Mesenchymal stem cell (in vitro differentiated cells and primary cell): Measurements from ENCODE around the gene PEDS1.
A peak's percentile ranks its signal among the peaks of the same experiment; 100 is the strongest.

Experiments used
- DNase-seq: peaks from one replicate; pipeline ENCODE4 v3.0.0-alpha.2; 2013
- H2AFZ ChIP-seq: one replicate; pipeline ENCODE4 v1.6.1; 2013; ENCODE audit warnings: low read depth, mild to moderate bottlenecking, control low read depth, inconsistent platforms, low read length, moderate library complexity
- H2AK5ac ChIP-seq: 2 replicates; pipeline ENCODE4 v1.6.1; 2013; ENCODE audit warnings: low read length, moderate library complexity, mild to moderate bottlenecking, inconsistent platforms; ENCODE audit not compliant: severe bottlenecking
- H2BK120ac ChIP-seq: one replicate; pipeline ENCODE4 v1.6.1; 2013; ENCODE audit warnings: low read depth, mild to moderate bottlenecking, inconsistent platforms, low read length, moderate library complexity
- H2BK12ac ChIP-seq, 2 experiments: one replicate each; pipeline ENCODE4 v1.6.1; 2013; ENCODE audit warnings: inconsistent platforms in 2 of 2, low read length in 2 of 2, mild to moderate bottlenecking in 2 of 2, moderate library complexity in 2 of 2, control low read depth in 1 of 2
- H2BK15ac ChIP-seq: one replicate; pipeline ENCODE4 v1.6.1; 2013; ENCODE audit warnings: mild to moderate bottlenecking, low read depth, inconsistent platforms; ENCODE audit not compliant: poor library complexity, severe bottlenecking
- H2BK5ac ChIP-seq: 2 replicates; pipeline ENCODE4 v1.6.1; 2013; ENCODE audit warnings: low read depth, mild to moderate bottlenecking, low read length, control low read depth, inconsistent platforms; ENCODE audit not compliant: poor library complexity, severe bottlenecking
- H3K14ac ChIP-seq, 2 experiments: one replicate each; pipeline ENCODE4 v1.6.1; 2013; ENCODE audit warnings: inconsistent platforms in 2 of 2, low read length in 2 of 2, control low read depth in 1 of 2, mild to moderate bottlenecking in 1 of 2, moderate library complexity in 1 of 2
- H3K18ac ChIP-seq, 2 experiments: one replicate each; pipeline ENCODE4 v1.6.1; 2013; ENCODE audit warnings: inconsistent platforms in 2 of 2, low read length in 2 of 2, control low read depth in 1 of 2, low read depth in 1 of 2, mild to moderate bottlenecking in 1 of 2
- H3K23ac ChIP-seq, 2 experiments: one replicate each; pipeline ENCODE4 v1.6.1; 2013; ENCODE audit warnings: inconsistent platforms in 2 of 2, low read length in 2 of 2, mild to moderate bottlenecking in 2 of 2, moderate library complexity in 2 of 2, control low read depth in 1 of 2
- H3K27ac ChIP-seq: 2 replicates; pipeline ENCODE4 v1.5.1; 2013; ENCODE audit warnings: mild to moderate bottlenecking, moderate library complexity, low read length, control low read depth, inconsistent platforms; ENCODE audit not compliant: poor library complexity, severe bottlenecking
- H3K27me3 ChIP-seq, 2 experiments: 2 replicates each; pipeline versions ENCODE4 v1.6.1 to v1.7.0; 2013; ENCODE audit warnings: low read length in 2 of 2, mild to moderate bottlenecking in 2 of 2, moderate library complexity in 2 of 2, control low read depth in 1 of 2, inconsistent platforms in 1 of 2; ENCODE audit not compliant: control insufficient read depth in 1 of 2, insufficient read depth in 1 of 2
- H3K36me3 ChIP-seq, 2 experiments: 2 replicates each; pipeline versions ENCODE4 v1.6.1 to v1.7.0; 2013; ENCODE audit warnings: low read length in 2 of 2, control low read depth in 1 of 2, inconsistent platforms in 1 of 2, low read depth in 1 of 2, mild to moderate bottlenecking in 1 of 2; ENCODE audit not compliant: insufficient read depth in 2 of 2, control insufficient read depth in 1 of 2
- H3K4ac ChIP-seq, 2 experiments: one replicate each; pipeline ENCODE4 v1.6.1; 2013; ENCODE audit warnings: inconsistent platforms in 2 of 2, low read length in 2 of 2, mild to moderate bottlenecking in 2 of 2, moderate library complexity in 2 of 2, control low read depth in 1 of 2, low read depth in 1 of 2
- H3K4me1 ChIP-seq: 2 replicates; pipeline ENCODE4 v1.6.1; 2013; ENCODE audit warnings: low read depth, low read length, control low read depth; ENCODE audit not compliant: control insufficient read depth, insufficient read depth
- H3K4me2 ChIP-seq: 2 replicates; pipeline ENCODE4 v1.6.1; 2013; ENCODE audit warnings: low read length, mild to moderate bottlenecking, inconsistent platforms; ENCODE audit not compliant: poor library complexity, severe bottlenecking
- H3K4me3 ChIP-seq, 2 experiments: 2 replicates each; pipeline versions ENCODE4 v1.5.1 to v1.7.0; 2013; ENCODE audit warnings: low read length in 2 of 2, mild to moderate bottlenecking in 2 of 2, control low read depth in 1 of 2, low read depth in 1 of 2; ENCODE audit not compliant: insufficient read depth in 1 of 2
- H3K79me1 ChIP-seq: replicated peaks from 2 replicates; pipeline ENCODE4 v1.6.1; 2013; ENCODE audit warnings: mild to moderate bottlenecking, control low read depth, low read length, inconsistent platforms; ENCODE audit not compliant: poor library complexity, severe bottlenecking
- H3K9ac ChIP-seq: 2 replicates; pipeline ENCODE4 v1.7.0; 2013; ENCODE audit warnings: mild to moderate bottlenecking, low read length, moderate library complexity
- H3K9me3 ChIP-seq: 2 replicates; pipeline ENCODE4 v1.7.0; 2013; ENCODE audit warnings: mild to moderate bottlenecking, low read length; ENCODE audit not compliant: control insufficient read depth
- H4K8ac ChIP-seq: one replicate; pipeline ENCODE4 v1.6.1; 2013; ENCODE audit warnings: inconsistent platforms, mild to moderate bottlenecking, low read length, moderate library complexity
- H4K91ac ChIP-seq: one replicate; pipeline ENCODE4 v1.6.1; 2013; ENCODE audit warnings: mild to moderate bottlenecking, low read length, inconsistent platforms
- WGBS: methylation state at CpG from one replicate; pipeline ENCODE4 v1.1.7; 2013; ENCODE audit warnings: mixed read lengths; 5-methylcytosine and 5-hydroxymethylcytosine counted together

PEDS1 gene

GRCh38 chr20:50151034-50151743, 2.3 kb downstream of the PEDS1 start:
- no peaks in the 10 kb centered on the region for H3K9me3 ChIP-seq
- no peak overlapping the region for H2AK5ac ChIP-seq
- no peak overlapping the region for H2BK15ac ChIP-seq
- no peak overlapping the region for H3K27ac ChIP-seq
- peak overlapping the region in 1 of 2 experiments; percentile 65 for H3K4me3 ChIP-seq
- H2AFZ ChIP-seq: no peak overlapping the region
- H3K36me3 ChIP-seq: peaks cover 41 to 44% of the 10 kb centered on the region in 2 experiments
- H3K4me2 ChIP-seq: peak overlapping the region; percentile 30
- H3K27me3 ChIP-seq: no peaks in the 10 kb centered on the region
- no peak overlapping the region for H2BK5ac ChIP-seq
- H3K79me1 ChIP-seq: peaks cover 2% of the 10 kb centered on the region
- H4K8ac ChIP-seq: no peak overlapping the region
- H3K14ac ChIP-seq: no peak overlapping the region
- H3K23ac ChIP-seq: no peak overlapping the region
- H4K91ac ChIP-seq: no peak overlapping the region
- no peak overlapping the region for H2BK120ac ChIP-seq
- no peak overlapping the region for H2BK12ac ChIP-seq
- no peak overlapping the region for H3K18ac ChIP-seq
- WGBS: 88% methylated on average over 5 of the region's 10 CpGs
- DNase-seq: peak; percentile 38
- H3K9ac ChIP-seq: peak overlapping the region; percentile 4
- H3K4me1 ChIP-seq: peaks cover 46% of the 10 kb centered on the region
- peak overlapping the region in 1 of 2 experiments; percentile 37 for H3K4ac ChIP-seq

GRCh38 chr20:50149481-50150254, 3.9 kb downstream of the PEDS1 start:
- WGBS: 95% methylated on average over 16 of the region's 16 CpGs
- Histone ChIP-seq H2BK12ac (no peak overlapping the region), H3K36me3 (peaks cover 44 to 48% of the 10 kb centered on the region in 2 experiments)

GRCh38 chr20:50146732-50147662, 6.5 kb downstream of the PEDS1 start:
- no peak overlapping the region for H2BK15ac ChIP-seq
- H3K27me3 ChIP-seq: no peaks in the 10 kb centered on the region
- peak overlapping the region; percentile 10 for H3K27ac ChIP-seq
- H3K36me3 ChIP-seq: peaks cover 57 to 63% of the 10 kb centered on the region in 2 experiments
- H2AK5ac ChIP-seq: peak overlapping the region; percentile 69
- H2BK12ac ChIP-seq: peak overlapping the region in 1 of 2 experiments; percentile 3
- H4K8ac ChIP-seq: peak overlapping the region; percentile 53
- 81% methylated on average over 17 of the region's 17 CpGs for WGBS
- H3K9ac ChIP-seq: peak overlapping the region; percentile 53
- peak overlapping the region in 1 of 2 experiments; percentile 72 for H3K18ac ChIP-seq
- H2BK5ac ChIP-seq: no peak overlapping the region
- no peaks in the 10 kb centered on the region for H3K9me3 ChIP-seq
- peaks cover 10% of the 10 kb centered on the region for H3K79me1 ChIP-seq
- DNase-seq: no peak
- H3K4me2 ChIP-seq: no peak overlapping the region
- peak overlapping the region in 1 of 2 experiments; percentile 32 for H3K4ac ChIP-seq
- H3K4me3 ChIP-seq: no peak overlapping the region
- no peak overlapping the region for H3K14ac ChIP-seq
- H4K91ac ChIP-seq: peak overlapping the region; percentile 43
- peak overlapping the region; percentile 7 for H2BK120ac ChIP-seq
- peak overlapping the region in 1 of 2 experiments; percentile 63 for H3K23ac ChIP-seq
- no peak overlapping the region for H2AFZ ChIP-seq
- peaks cover 50% of the 10 kb centered on the region for H3K4me1 ChIP-seq

More at GRCh38 chr20:50149481-50150254, 3.9 kb downstream of the PEDS1 start:
- H3K18ac ChIP-seq: no peak overlapping the region
- DNase-seq: no peak
- no peak overlapping the region for H3K4me2 ChIP-seq
- no peak overlapping the region for H4K8ac ChIP-seq
- no peak overlapping the region for H3K27ac ChIP-seq
- H3K14ac ChIP-seq: no peak overlapping the region
- no peaks in the 10 kb centered on the region for H3K27me3 ChIP-seq
- no peak overlapping the region for H2BK15ac ChIP-seq
- H4K91ac ChIP-seq: no peak overlapping the region
- no peaks in the 10 kb centered on the region for H3K9me3 ChIP-seq
- H2AFZ ChIP-seq: no peak overlapping the region
- no peak overlapping the region for H3K23ac ChIP-seq
- H3K79me1 ChIP-seq: peaks cover 2% of the 10 kb centered on the region
- peaks cover 50% of the 10 kb centered on the region for H3K4me1 ChIP-seq
- no peak overlapping the region for H3K9ac ChIP-seq
- H3K4me3 ChIP-seq: no peak overlapping the region
- H2BK5ac ChIP-seq: no peak overlapping the region
- no peak overlapping the region for H2AK5ac ChIP-seq
- no peak overlapping the region for H3K4ac ChIP-seq
- no peak overlapping the region for H2BK120ac ChIP-seq
